ENCODE measurements around the gene ACBD6. TPM values are rescaled to one million over a fixed set of nuclear protein-coding genes. Genes with fewer than 3 reads are reported as not detected.

The ACBD6 gene
- total RNA-seq, 6 experiments from 2014 or later = 21.1 to 29.5 (median 27.0) TPM

GRCh38 chr1:180500689-180501088 lies 1.7 kb downstream of the ACBD6 start:
- no peaks in the 10 kb centered on the region for H3K9me3 Mint-ChIP-seq
- peak overlapping the region; percentile 55; the same call in 1 of the 2 replicates for H3K27ac Mint-ChIP-seq
- peaks cover 2% of the 10 kb centered on the region; the same call in 1 of the 2 replicates for H3K27me3 Mint-ChIP-seq (ENCODE audit: insufficient read depth)
- peaks cover 48% of the 10 kb centered on the region for H3K4me1 Mint-ChIP-seq (ENCODE audit: low read depth)
- no peak for DNase-seq
- TF ChIP-seq, protein P1, sequence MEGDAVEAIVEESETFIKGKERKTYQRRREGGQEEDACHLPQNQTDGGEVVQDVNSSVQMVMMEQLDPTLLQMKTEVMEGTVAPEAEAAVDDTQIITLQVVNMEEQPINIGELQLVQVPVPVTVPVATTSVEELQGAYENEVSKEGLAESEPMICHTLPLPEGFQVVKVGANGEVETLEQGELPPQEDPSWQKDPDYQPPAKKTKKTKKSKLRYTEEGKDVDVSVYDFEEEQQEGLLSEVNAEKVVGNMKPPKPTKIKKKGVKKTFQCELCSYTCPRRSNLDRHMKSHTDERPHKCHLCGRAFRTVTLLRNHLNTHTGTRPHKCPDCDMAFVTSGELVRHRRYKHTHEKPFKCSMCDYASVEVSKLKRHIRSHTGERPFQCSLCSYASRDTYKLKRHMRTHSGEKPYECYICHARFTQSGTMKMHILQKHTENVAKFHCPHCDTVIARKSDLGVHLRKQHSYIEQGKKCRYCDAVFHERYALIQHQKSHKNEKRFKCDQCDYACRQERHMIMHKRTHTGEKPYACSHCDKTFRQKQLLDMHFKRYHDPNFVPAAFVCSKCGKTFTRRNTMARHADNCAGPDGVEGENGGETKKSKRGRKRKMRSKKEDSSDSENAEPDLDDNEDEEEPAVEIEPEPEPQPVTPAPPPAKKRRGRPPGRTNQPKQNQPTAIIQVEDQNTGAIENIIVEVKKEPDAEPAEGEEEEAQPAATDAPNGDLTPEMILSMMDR (IDR thresholded peaks at IDR 0.05) = no peak
- H3K36me3 Mint-ChIP-seq (ENCODE audit: low read depth) = peaks cover 18% of the 10 kb centered on the region
- H3K4me3 Mint-ChIP-seq = peak overlapping the region; percentile 99

GRCh38 chr1:180498594-180498993 lies 3.8 kb downstream of the ACBD6 start:
- Mint-ChIP-seq H3K27ac (no peak overlapping the region), H3K9me3 (no peaks in the 10 kb centered on the region), H3K4me1 (ENCODE audit: low read depth) (peaks cover 53% of the 10 kb centered on the region), H3K36me3 (ENCODE audit: low read depth) (peaks cover 18% of the 10 kb centered on the region), H3K27me3 (ENCODE audit: insufficient read depth) (peaks cover 2% of the 10 kb centered on the region; the same call in 1 of the 2 replicates), H3K4me3 (no peak overlapping the region)
- no peak for DNase-seq
- TF ChIP-seq, protein P1 (IDR thresholded peaks at IDR 0.05) = no peak

- Mint-ChIP-seq H3K27me3 (ENCODE audit: insufficient read depth) (peaks cover 2% of the 10 kb centered on the region; the same call in 1 of the 2 replicates), H3K27ac (no peak overlapping the region), H3K4me3 (no peak overlapping the region), H3K36me3 (ENCODE audit: low read depth) (peaks cover 18% of the 10 kb centered on the region), H3K4me1 (ENCODE audit: low read depth) (peaks cover 52% of the 10 kb centered on the region), H3K9me3 (no peaks in the 10 kb centered on the region)
- TF ChIP-seq, protein P1 (IDR thresholded peaks at IDR 0.05) = no peak
- DNase-seq = no peak
Observed at GRCh38 chr1:180497826-180498225, 4.6 kb downstream of the ACBD6 start.

GRCh38 chr1:180494370-180494769 lies 8.0 kb downstream of the ACBD6 start:
- TF ChIP-seq, protein P1 (IDR thresholded peaks at IDR 0.05) = no peak
- Mint-ChIP-seq H3K4me1 (ENCODE audit: low read depth) (peaks cover 25% of the 10 kb centered on the region), H3K27ac (no peak overlapping the region), H3K4me3 (no peak overlapping the region), H3K36me3 (ENCODE audit: low read depth) (peaks cover 8% of the 10 kb centered on the region), H3K27me3 (ENCODE audit: insufficient read depth) (no peaks in the 10 kb centered on the region; the same call in 1 of the 2 replicates), H3K9me3 (no peaks in the 10 kb centered on the region)
- DNase-seq = no peak

DNA sequence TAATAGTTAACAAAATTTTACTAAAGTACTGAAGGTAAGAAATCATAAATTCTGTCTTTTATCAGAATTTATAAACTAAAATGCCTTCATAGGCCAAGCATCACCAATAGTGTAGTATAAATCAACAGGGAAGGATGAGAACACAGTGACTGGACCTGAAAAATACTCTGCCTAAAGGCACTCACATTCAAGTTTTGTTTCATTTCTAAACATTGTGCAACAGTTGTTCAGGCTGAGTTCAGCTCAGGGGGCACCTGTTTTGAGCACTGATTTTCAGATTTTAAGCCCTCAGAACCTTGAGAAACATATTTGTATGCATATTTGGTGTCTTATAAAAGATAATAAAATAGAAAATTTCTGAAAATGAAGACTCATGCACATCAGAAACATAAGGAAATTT lies 12.4 kb downstream of the ACBD6 start:
- Mint-ChIP-seq H3K4me1 (ENCODE audit: low read depth) (peaks cover 19% of the 10 kb centered on the region), H3K27ac (no peak overlapping the region), H3K27me3 (ENCODE audit: insufficient read depth) (no peaks in the 10 kb centered on the region), H3K36me3 (ENCODE audit: low read depth) (no peaks in the 10 kb centered on the region; the same call in 1 of the 2 replicates), H3K4me3 (no peak overlapping the region), H3K9me3 (no peaks in the 10 kb centered on the region)
- DNase-seq = no peak
- TF ChIP-seq, protein P1 (IDR thresholded peaks at IDR 0.05) = no peak

DNA sequence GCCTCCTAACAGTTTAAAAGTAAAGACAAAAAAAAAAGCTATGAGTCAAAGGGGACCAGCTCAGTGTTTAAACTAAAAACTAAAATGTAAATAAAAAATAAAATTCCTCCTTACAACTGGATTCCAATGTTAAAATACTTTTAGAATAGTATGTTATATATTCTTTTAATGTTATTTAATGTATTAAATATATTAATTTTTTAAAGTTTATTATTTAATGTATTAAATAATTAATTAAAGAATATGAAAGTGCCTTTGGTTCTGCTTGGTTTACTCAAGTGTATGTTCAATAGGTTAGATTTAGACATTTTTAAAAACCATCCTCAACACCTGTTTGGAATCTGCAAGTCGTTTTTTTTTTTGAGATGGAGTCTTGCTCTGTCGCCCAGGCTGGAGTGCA lies 13.1 kb downstream of the ACBD6 start:
- TF ChIP-seq, protein P1 (IDR thresholded peaks at IDR 0.05) = no peak
- no peaks in the 10 kb centered on the region for H3K27me3 Mint-ChIP-seq (ENCODE audit: insufficient read depth)
- H3K4me1 Mint-ChIP-seq (ENCODE audit: low read depth) = peaks cover 13% of the 10 kb centered on the region
- no peak for DNase-seq
- no peaks in the 10 kb centered on the region; the same call in 1 of the 2 replicates for H3K36me3 Mint-ChIP-seq (ENCODE audit: low read depth)
- H3K27ac Mint-ChIP-seq = no peak overlapping the region
- H3K4me3 Mint-ChIP-seq = no peak overlapping the region
- H3K9me3 Mint-ChIP-seq = no peaks in the 10 kb centered on the region
